HuH-7 (cell line): ENCODE results near the gene DGKI.

Experiments used
- DNase-seq: peaks from one replicate; pipeline ENCODE4 v3.0.0; 2011; ENCODE audit warnings: low spot score

DGKI gene

DNA sequence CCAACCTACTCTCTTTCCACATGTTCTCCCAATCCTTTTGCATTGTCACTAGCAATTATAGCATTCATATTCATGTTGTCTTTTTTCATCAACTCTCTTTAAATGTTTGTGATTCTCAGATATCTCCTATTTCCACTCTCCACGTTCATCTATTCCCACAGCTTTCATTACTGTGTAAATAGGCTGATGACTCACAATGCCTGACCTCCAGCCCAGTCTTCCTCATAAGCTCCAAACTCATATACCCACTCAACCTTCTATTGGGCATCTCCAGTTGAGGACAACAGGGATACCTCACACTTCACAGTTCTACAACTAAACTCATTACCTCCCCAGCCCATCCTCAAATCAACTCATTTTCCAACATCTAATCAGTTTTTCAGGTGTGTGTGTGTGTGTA lies 194.1 kb downstream of the DGKI start:
- DNase-seq: no peak

DNA sequence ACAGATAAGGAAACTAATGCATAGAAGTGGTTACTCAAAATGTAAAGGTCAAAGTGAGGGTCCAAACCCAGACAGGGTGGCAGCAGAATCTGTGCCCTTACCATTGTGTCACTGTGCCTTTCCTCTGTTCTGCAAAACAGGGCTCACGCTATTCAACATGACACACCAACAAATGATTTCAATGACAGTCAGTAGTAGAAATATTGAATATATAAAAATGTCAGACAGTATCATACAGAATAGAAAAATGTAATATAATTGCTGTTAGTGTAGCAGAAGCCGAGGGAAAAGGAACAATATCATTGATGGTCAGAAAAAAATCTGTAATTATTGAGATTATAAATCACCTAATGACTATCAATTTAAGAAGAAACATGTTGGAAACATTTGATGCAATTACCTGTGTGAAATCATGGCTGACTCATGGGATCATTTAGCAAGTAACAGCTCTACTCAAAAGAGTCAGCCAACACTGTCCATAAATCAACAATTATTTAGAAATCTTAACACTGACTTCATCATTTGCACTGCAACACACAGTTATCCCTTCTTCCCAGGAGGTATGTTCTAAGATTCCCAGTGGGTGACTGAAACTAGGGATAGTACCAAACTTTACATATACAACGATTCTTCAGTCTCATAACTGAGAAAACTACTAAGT lies 198.7 kb downstream of the DGKI start:
- DNase-seq: no peak

DNA sequence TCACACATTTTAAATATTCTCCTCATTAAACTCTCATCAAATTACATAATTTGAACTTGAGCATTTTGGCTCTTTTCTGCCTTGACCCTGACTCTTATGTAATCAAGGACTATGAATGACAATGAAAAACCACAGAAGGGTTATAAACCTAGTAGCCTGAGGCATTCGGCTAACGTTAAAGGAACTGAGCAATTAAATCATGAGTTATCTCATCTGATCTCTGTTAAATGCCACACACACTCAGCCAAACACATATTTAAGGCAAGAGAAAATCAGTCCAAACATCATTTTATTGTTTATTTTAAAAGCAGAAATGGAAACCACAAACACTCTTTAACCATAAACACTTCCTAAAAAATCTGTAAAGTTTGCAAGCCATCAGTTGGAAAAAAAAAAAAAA lies 204.3 kb downstream of the DGKI start:
- DNase-seq: no peak

DNA sequence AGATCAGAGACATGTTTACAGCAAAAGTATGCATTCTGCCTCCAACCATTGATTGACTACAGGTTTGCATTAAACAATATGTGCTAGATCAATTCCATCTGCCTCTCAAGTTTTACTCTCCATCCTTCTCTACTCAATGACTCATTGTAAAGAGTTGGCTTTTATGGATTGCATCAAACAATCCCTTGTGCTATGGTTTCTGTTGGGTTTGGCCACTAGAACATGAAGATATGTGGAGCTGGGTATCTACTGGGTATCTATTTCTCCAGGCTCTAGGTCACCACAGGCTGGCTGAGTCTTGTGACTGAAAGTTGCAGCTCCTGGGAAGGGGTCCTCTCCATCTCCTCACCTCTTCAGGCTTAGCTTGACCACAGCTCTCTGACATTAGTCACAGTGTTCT lies 204.7 kb downstream of the DGKI start:
- no peak for DNase-seq

DNA sequence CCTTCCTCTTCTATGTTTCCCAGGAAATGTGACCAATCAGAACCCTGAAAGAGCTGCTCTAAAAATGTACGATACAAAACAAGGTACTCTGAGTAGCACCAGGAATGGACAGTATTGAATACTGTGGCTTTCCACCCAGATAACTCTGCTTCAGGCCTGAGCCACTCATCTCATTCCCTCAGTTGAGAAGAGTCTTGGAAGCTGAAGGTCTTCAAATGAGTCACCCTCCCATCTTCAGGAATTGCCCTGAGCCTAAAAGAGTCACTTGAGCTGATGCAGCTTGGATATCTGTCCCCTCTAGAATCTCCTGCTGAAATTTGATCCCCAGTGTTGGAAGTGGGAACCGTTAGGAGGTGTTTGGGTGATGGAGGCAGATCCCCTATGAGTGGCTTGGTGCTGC lies 210.4 kb downstream of the DGKI start:
- DNase-seq: no peak

DNA sequence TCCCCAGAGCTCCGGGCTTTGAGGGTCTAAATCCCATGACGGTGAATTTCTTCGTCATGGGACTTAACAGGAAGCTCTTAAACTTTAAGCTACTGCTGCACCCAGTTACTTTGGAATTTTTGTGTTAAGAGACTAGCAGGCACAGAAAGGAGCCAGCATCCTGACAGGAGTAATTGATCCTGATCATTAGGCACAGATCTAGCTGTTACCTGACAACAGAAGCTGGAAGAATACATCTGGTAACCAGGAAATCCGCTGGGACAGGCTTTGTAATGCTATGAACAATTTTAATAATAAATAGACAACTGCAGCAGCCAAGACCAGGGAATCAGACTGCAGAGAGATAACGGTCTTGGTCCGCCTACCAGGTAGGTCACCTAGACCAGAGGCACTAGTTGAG lies 210.9 kb downstream of the DGKI start:
- DNase-seq: no peak

DNA sequence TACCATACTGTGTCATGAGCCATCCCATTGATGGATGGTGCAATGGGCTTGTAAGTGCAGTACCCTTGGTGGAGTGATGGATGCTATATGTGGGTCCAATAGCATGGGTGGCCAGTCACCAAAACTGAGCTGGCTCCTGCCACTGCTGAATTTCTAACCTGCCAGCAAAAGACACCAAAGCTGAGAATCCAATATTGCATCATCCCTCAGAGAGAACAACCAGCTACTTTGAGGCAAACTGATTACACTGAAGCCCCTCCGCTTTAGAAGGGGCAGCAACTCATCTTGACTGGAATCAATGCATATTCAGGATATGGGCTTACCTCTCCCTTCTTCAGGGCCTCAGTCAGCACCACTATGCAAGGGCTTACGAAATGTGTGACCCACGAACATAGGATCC lies 211.6 kb downstream of the DGKI start:
- DNase-seq: no peak

DNA sequence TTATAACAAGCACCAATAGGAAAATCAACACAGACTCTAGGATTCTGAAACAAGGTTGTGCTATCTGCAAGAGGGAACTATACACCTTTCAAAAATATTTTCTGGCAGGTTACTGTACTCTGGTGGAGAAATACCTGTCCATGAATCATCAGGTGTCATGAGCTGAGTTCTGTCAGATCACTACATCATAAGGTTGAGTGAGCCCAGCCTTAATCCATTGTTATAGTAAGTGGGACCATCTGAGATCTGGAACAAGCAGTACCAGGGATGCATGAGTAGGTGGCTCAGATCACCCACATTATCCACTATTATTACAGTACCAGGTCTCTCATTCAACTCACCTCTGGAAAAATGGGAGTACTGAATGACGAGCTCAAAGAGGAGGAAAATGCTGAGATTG lies 212.4 kb downstream of the DGKI start:
- no peak for DNase-seq

DNA sequence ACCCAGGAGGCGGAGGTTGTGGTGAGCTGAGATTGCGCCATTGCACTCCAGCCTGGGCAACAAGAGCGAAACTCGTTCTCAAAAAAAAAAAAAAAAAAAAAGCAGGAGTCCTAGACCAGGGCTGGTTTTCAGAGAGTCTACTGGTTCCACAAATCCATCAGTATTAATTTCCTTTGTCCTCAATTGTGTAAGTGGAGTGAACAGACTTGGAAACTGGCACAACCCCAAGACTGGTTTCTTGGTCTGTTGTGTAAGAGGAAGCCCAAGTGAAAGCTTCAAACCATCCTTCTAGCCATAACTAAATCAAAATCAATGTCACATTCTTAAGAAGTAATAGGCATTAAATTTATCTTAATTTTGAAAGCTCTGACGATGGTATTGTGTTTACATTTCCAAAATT lies 213.6 kb downstream of the DGKI start:
- no peak for DNase-seq

DNA sequence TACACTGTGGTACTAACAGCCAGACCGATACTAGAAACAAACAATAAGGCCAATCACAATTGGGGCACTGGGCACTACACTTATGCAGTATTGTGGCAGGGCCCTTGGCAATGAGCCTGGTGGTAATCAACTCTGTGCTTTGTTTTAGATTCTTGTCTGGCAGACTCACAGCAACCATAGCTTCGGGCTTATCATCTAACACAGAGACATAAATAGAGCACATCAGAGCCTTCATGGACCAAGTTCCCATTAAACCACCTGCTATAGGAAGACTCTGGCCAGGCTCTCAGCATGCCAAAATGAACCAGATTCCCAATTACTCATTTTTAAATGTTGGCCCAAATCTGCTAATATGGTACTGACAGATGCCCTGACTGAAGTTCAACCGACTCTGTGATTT lies 218.6 kb downstream of the DGKI start:
- DNase-seq: no peak

DNA sequence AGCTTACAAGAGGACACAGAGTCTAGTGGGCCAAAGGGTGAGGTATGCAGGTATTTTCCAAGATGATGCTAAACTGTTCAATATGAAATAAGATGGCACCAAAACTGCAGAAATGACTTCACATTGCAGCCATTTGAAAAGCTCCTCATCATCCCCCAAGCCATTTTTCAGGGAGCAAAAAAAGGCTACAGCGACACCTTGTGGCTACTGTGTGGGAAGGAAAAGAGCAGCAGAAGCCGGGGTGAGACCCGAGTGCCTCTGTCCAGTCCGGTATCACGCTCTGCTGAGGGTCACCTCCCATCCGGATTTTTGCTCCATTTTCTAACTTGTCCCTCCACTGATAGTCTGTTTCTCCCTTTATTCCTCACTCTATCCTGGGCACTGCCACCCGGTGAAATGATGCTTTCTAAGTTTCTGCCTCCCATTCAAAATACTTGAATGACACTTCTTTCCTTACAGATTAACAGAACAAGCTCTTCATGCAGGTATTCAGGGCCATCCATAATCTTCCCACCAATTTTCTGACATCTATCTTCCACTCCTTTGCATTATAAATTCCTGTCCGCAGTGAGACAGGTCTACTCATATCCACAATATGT lies 220.2 kb downstream of the DGKI start:
- peak; percentile 58 for DNase-seq

DNA sequence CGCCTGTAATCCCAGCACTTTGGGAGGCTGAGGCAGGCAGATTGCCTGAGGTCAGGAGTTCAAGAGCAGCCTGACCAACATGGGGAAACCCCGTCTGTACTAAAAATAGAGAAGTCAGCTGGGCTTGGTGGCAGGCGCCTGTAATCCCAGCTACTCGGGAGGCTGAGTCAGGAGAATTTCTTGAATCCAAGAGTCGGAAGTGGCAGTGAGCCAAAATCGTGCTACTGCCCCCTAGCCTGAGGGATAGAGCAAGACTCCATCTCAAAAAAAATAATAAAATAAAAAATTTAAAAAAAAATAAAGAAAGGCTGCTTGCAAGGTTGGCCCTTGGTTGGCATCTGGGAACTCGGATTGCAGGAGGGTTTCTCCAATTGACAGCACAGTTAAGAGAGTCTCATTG lies 221.6 kb downstream of the DGKI start:
- no peak for DNase-seq

DNA sequence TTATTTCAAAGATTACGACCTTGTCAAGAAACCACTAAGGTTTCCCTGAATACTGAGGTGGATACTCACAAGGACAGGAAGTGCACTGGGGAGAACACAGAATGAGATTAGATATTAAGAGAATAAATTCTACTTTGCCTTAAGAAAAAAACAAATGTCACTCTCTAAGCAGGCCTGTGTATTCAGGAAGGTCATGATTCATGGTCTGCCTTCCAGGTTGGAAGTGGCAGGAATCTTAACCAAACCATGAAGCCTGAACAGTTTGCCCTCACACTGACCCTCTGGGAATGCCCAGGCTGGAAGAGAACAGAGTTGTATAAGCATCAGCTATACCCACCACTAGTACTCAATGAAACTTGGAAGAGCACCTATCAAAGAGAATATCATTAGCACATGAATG lies 227.6 kb downstream of the DGKI start:
- no peak for DNase-seq

DNA sequence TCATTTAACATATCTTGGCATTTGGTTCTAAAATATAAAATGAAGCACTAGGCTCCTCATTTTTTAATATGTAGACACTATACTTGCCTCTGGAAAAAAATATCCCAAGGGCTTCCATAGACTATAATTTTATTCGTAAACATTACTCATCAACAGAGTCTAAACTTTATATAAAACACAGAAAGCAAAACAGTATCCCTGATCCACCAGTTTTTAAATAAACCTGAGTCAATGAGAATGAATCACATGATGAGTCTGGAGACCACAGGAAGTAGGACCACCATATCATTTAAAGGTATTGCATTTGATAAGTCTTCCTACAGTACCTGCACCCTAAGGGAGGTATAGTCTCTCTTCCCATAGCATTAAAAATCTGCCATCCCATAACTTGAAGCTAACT lies 228.0 kb downstream of the DGKI start:
- DNase-seq: no peak

DNA sequence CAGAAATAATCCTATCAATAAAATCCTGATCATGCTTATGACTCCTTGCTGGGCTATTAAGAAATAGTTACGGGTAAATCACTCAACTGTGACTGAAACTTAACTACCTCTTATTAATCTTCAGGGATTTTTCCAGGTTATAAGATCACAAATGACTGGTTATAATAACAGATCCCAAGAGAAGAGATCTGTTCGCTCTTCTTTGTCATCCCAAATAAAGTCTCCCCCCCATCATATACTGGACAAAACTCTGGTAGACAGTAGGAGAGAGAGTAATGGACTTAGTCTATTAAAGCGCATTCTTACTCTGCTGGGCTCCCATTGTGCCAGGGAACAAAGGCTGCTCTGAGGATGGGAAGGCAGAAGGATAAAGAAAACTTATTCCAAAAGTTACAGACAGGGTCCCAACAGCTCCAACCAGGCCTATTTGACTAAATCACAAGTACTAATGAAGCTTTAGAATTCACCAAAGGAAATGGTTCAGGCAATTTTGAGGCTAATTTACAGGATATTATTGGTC lies 233.7 kb downstream of the DGKI start:
- DNase-seq: no peak

DNA sequence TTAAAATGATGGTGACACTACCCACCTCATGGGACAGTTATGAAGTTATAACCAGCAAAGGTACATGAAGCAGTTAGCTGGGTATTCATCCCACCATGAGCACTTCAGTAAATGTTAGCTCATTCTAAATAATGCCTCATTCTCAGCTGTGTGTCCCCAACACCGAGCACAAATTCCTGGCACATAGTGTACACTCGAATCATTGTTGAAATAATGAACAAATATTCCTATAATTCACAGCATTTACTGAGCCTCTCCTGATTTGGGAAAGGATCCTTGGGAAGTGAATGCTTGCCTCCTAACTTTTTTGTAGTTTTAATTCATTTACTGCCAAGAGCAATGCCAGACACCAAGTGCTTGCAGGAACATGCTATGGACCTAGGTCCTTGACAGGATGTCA lies 235.2 kb downstream of the DGKI start:
- no peak for DNase-seq

DNA sequence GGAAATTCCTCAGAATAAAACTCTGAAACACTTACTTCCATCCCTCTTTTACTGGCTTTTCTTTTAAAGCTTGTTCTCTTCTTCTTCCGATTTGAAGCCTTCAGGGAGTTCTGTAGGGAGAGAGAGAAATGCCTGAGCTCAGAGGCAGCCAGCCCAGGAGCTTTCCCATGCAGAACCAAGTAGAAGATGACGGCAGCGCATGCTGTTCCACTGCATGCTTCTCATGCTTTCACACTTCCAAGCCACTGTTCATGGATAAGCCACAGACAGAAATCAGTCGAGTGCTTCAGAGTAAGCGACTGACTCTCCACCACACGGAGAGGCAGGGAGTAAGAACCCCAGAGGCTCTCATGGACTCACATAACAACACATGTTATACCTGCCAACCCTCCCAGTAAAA lies 237.3 kb downstream of the DGKI start:
- no peak for DNase-seq

DNA sequence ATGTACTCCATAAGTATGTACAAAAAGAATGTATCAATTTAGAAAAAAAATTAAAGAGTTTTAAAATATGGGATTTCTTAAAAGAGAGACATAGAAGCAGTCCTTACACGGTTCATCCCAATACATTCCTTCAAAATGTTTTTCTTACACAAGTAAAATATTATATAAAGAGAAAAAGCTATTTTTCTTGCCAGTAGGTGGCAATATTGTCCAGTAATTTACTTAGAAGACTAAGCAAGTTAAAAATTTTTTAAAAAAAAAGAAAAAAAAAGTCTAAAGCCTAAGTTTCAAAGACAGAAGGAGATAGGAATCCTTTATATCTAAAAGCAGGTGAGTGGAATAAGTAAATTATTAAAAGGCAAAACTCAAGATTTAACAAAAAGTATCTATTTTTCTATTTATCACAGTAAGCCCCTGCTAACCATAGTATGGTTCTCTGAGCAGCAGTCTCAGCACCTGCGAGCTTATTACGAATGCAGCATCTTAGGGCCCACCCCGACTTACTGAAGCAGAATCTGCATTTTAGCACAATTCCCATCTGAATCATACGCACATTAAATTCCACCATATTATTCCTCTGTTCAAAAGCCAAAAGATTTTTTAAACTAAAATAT lies 240.6 kb downstream of the DGKI start:
- no peak for DNase-seq

DNA sequence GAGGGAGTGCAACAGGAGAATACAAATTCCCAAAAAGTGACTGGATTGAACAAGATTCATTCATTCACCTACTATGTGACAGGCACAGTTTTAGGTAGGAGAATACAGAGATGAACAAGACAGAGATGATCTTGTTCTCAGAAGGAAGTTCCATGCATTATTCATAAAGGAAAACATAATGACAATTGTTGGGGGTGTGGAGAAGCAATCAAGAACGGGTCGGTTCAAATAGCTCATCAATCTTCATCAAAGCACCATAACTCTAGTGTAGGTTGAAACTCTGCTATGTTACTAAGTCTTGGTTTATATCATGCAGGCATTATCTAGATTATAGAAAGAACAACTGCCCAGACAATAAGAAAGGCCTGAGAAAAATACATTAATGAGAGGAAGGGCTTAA lies 243.7 kb downstream of the DGKI start:
- no peak for DNase-seq

DNA sequence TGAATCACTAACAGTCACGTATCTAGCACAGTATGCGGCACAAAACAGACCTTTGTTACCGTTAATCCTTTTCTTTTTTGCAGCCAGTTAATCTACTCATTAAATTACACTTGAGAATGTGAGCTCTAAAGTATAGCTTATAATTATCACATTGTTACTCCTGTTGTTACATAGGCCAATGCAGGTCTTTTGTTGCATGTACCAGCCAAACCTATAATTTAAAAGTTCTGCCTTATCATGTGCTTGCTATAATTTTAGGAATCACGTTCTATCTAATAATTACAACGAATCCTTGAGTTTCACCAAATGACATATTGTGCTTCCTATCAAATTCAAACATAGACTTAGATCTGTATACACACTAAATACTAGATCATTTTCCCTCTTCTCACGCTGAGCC lies 245.1 kb downstream of the DGKI start:
- no peak for DNase-seq

DNA sequence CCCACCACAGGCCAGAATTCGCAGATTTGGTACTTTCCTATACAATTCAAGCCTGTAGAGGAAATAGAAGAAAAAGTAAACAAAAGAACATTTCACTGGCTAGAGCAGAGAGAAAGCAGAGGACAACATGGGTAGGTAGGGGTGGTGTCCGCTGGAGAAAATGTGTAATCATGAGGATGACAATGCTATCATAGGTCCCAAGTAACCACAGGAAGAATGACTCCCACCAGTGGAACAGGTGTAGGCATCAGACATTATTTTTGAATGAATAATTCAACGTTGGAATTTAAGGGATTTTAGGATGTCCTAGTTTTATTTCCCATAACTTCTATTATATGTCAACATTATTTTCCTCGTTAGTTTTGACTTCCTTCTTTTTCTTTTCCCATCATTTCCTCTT lies 248.9 kb downstream of the DGKI start:
- DNase-seq: no peak

DNA sequence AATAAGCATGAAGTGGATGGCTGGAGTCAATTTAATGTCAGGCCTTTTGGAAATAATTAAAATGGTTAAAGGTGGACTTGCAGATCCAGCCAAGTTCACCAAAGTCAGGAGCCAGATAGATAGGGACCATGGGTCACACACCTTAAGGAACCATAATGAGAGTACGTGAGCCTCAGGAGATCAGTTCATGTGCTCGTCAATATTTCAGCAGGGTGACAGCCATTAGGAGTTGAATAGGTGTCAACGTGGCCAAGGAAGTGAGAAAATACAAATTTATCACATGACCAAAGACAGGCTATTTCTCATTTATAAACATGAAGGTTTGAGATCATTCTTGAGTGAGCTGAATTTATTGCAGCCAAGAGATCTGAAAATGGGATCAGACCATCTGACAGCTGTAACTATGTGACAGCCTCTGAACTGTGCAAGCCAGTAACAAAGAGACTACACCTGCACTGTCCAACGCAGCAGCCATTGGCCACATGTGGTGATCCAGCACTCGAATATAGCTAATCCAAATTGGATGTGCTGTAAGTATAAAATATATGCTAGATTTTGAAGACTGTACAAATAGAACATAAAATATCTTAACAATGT lies 253.6 kb downstream of the DGKI start:
- no peak for DNase-seq

DNA sequence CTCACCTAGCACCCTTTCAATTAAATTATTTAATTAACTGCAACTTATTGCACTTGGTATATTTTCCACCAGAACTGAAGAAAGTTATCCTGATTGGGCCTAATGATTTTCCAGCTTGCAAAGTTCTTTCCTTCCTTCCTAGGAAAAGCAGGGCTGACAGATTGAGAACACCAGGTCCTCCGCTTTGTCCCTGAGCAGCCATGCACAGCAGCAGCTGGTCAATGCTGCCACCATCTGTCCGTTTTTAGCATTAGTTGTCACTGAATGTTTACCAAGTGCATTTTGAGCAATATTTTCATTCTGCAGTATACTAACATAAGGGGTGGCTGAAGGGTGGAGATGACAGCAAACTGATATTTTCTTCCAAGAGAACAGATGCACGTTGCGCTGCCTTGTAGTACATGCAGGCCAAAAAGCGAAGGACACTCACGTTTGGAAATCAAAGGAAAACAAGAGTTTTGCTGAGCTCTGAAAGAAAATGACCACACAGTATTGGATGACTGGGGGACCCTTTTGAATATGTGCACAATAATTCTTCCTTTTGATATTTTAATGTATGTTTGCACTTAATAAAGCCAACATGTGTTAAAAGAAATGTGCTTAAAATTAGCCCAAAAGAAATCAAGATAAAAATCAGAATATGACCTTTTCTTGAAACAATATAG lies 254.4 kb downstream of the DGKI start:
- DNase-seq: peak; percentile 62
